ENCODE results near the gene XIRP2.

- no peak for TF ChIP-seq EZH2 (IDR thresholded peaks at IDR 0.05; ENCODE audit: borderline replicate concordance, low read length)
- TF ChIP-seq CTCF (conservative IDR thresholded peaks at IDR 0.05 in 1 of 2, IDR thresholded peaks at IDR 0.05 in 1 of 2; ENCODE audit: extremely low read depth in 1 of 2, insufficient read depth in 1 of 2, low read depth in 1 of 2, low read length in 2 of 2), result no peak
Observed at GRCh38 chr2:167215595-167215994, 327.3 kb downstream of the XIRP2 start.
